PC-3 (cell line): ENCODE measurements around the gene CCDC78.

ENCODE experiments used
- CTCF ChIP-seq: fragments of 300-600 bp; sonication (generic); conservative IDR thresholded peaks from 2 replicates; pipeline ENCODE4 v1.5.1; 2017; ENCODE audit warnings: antibody characterized with exemption, low read depth, mild to moderate bottlenecking, low read length
- EZH2 ChIP-seq: fragments of 300-600 bp; sonication (generic); IDR thresholded peaks from one replicate; pipeline ENCODE4 v1.6.1; 2017; ENCODE audit warnings: antibody characterized with exemption, mild to moderate bottlenecking, low read length; ENCODE audit not compliant: unreplicated experiment

- TF ChIP-seq CTCF, result no peak
- no peak for TF ChIP-seq EZH2
These were observed 42.7 kb downstream of the CCDC78 start for GRCh38 chr16:683396-684070.
